ENCODE results near the gene PET100.
A peak's percentile ranks its signal among the peaks of the same experiment; 100 is the strongest.

Gene PET100

DNA sequence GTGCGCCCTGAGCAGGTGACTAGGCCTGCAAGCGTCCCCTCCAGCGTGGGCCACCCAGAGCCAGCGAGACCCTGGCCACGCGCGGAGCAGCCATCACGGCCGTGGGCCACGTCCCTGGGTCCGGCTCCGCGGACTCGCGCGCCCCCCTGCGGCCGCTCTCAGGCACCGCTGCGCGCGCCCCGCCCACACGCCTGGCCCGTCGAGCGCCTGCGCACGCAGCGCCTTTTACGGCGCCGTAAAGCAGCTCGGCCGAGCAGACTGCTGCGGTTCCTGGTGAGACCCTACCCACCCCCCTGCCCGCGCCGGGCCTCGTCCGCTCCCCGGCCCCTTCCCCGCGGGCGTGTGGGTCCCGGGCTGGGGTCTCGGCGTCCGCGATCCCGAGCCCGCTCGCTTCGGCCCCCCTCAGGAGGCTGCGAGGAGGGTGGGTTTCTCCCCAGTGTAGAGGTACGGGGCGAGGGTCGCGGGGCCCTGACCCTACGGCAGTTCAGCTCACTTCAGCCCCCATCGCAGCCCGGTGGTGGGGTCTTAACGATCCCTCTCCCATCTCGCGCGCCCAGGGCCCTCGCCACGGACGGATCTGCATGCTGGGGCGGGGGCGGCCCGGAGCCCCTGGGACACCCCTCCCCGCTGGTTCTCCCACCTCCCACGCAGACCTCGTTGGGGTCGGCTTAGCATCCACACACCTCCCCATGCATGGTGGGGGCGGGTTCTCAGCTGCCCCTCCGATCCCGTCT, 51.2 kb downstream of the PET100 start, which contains the start of gene TRAPPC5:
TSS of gene TRAPPC5 (plus strand) at position 228 of the 734 bp plus-strand sequence. CDS start 1,421 bp downstream, outside the sequence.
- peak; percentile 82 for DNase-seq

Measured in COR-L47 (cell line).